ENCODE data around the gene LAMP2.

LAMP2 gene

GRCh38 chrX:120456973-120457372, 12.1 kb downstream of the LAMP2 start:
- DNase-seq (ENCODE audit: low read depth): no peak

DNA sequence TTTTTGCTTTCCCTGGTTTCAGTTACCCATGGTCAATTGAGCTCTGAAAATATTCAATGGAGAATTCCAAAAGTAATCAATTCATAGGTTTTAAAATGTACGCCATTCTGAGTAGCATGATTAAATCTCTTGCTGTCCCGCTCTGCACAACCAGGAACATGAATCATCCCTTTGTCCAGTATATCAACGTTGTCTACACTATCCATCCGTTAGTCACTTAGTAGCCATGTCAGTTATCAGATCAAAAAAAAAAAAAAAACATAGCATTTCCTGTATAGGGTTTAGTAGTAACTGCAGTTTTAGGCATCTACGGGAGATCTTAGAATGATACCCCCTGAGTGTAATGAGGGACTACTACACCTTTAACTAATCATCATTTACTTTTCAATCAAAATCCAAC, 15.1 kb downstream of the LAMP2 start:
- no peak for DNase-seq (ENCODE audit: low read depth)

- no peak for DNase-seq (ENCODE audit: low read depth)
These were observed 17.0 kb downstream of the LAMP2 start for GRCh38 chrX:120452131-120452530.

- DNase-seq (ENCODE audit: low read depth): no peak
These were observed 18.9 kb downstream of the LAMP2 start for GRCh38 chrX:120450163-120450562.

DNA sequence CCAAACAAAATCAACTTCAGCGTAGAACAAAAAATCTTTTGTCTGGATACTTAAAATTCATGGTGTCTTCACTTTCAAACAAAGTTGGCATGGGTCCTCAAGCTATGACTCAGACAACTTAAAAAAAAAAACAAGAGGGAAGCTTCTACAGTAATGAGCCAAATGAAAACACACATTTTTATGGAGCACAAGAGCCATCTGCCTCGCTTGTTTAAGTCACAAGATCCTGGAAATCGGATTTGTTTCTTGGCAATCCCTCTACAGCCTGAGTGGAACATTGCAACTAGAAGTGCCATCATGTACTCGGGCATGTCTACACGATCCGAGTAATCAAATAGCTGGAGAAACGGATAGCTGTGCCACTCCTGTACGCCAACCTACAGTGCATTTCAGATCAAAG, 22.6 kb downstream of the LAMP2 start:
- no peak for DNase-seq (ENCODE audit: low read depth)

GRCh38 chrX:120439921-120440320, 29.2 kb downstream of the LAMP2 start:
- DNase-seq (ENCODE audit: low read depth): no peak

DNA sequence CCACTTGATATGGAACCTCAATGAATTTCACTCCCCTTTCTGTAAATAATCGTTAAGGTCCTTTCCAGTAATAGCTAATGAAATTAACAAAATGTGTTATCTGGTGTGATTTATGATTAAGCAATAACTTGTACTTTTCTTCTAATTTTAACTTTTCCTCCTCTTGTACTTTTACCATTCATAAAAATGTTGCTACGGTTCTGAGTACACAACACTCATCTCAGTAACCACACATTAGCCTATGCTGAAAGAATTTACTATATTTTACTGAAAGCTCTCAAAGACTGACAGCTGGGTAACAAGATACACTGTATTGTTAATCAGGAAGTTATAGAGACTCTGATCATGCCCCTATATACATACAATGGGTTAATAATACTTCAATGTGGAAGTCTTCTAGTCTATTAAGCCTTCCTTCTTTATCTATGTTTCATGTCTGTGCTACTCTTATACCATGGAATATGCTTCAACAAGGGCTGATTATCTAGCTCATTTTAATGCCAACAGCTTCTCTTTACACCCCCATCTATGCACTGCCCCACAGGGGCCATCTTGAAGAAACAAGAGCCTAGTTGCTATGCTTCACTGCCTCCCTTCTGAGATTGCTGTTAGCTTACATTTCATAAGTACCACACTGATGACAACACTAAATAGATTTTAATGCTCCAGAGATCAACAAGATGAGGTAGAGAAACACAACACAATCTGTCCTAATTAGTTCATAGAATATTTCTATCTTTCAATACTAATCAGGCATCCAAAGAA, 39.1 kb downstream of the LAMP2 start:
- no peak for DNase-seq (ENCODE audit: low read depth)

GRCh38 chrX:120428309-120428708, 40.8 kb downstream of the LAMP2 start:
- no peak for DNase-seq (ENCODE audit: low read depth)

DNA sequence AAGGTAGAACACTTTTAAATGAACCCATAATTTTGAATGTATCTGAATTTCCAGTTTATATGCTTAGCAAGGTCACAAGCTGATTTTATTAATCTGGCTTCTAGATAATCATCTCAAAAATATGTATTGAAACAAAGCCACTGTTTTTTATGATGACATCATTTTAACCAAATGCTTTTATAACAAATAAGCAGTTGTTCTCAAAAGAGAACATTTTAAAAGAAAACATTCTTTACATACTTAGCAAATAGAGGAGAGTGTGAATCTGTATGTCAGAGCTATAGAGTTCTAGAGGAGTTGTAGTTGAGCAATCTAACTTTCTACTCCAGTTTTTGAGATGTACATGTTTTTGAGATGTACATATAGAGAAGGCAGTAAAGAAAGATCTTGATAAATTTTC, 42.5 kb downstream of the LAMP2 start:
- no peak for DNase-seq (ENCODE audit: low read depth)

DNA sequence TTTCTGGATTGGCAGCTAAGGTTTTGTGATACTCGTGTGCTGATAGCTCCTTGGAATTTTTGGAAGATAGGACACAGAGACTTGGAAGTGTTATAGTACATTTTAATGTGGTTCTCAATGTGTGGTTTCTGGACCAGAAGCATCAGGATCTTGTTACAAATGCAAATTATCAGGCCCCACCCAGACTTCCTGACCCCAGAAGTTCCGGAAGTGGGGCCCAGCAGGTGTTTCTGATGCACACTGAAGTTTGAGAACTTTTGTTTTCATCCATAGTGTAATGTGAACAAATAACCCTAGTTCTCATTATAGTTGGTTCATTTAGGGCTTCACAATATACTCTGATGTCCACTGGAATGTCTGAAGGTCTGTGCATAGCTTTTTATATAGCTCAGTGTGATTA, 49.6 kb downstream of the LAMP2 start:
- no peak for DNase-seq (ENCODE audit: low read depth)

DNA sequence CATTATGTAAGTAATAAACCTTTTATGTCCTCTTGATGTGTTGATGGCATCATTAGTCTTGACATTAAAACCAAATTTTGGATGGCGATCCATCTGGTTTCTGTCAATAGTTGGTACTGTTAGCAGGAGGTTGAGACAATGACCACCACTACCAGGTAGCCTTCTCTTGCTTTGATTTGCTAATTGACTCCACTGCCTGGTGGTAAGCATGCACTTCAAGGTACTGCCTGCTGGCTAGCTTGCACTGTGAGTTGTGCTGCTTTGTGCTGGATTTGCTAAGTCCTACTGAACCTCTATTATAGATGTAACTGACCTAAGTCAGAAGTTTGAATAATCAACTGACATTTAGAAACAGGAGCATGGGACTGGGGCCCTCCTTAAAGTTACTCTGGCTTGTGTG, 60.9 kb downstream of the LAMP2 start:
- no peak for DNase-seq (ENCODE audit: low read depth)

DNA sequence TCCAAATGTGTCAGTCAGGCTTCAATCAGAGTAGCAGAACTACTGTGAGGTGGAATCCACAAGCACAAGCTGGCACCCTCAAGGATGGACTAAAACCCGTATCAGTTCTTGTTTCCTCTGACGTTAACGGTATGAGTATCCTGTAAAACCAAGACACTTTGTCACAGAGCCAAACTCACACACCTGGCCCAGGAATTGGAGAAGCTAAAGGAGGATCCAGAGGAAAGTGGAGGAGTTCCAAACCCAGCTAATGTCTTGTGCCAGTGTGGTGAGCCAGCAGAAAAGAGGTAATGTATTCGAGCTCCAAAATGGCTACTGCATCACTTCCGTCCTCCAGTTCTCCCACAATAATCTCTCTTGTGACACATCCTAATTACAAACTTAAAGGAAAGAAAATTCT, 62.5 kb downstream of the LAMP2 start:
- no peak for DNase-seq (ENCODE audit: low read depth)

DNA sequence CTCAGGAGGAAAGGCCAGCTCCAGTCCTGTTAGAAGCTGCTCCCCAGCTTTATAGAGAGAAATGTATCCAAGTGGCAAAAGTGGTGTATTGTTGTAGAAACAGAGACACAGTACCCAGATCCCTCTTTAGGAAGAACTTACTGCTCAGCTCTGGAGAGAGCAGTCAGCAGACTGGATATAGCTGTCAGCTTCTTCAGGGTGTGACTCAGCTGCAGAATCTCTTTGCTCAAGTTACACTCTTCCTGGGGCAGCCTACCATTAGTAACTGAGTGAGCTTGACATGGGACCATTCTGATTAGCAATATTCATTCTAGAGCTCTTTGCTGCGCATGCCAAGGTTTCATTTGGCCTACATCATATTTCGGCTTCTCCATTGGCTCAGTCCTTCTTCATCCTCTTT, 66.7 kb downstream of the LAMP2 start:
- no peak for DNase-seq (ENCODE audit: low read depth)

- DNase-seq (ENCODE audit: low read depth): no peak
These were observed 67.8 kb downstream of the LAMP2 start for GRCh38 chrX:120401301-120401700.

- DNase-seq (ENCODE audit: low read depth): no peak
These were observed 88.4 kb downstream of the LAMP2 start for GRCh38 chrX:120380699-120381098.

DNA sequence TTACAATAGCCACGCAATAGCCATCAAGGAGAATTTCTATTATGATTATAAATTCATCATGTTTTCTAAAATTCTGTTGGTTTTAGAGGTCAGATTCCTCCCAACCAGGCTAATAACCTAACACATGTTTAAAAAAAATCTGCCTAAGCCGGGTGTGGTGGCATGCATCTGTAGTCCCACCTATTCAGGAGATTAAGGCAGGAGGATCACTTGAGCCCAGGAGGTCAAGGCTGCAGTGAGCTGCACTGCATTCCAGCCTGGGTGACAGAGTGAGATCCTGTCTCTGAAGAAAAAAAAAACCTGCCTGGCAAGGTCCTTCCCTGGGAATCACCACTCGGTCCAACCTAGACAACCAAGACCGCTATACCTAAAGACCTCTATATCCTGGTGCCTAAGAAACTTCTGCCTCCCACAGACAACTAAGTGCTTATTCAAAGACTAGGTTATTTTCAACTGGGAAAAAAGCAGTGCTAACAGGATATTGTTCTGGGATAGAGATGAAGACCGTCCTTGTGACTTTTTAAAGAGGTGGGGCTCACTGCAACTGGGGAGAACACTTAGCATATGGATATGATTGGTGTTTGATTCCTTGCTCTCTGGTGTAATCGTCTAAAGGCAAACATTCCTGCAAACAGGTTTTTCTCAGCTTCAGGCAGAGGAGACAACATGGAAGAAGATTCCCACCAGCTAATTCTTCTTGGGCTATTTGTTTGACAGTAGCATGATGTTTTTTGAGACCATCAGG, 89.0 kb downstream of the LAMP2 start:
- no peak for DNase-seq (ENCODE audit: low read depth)

DNA sequence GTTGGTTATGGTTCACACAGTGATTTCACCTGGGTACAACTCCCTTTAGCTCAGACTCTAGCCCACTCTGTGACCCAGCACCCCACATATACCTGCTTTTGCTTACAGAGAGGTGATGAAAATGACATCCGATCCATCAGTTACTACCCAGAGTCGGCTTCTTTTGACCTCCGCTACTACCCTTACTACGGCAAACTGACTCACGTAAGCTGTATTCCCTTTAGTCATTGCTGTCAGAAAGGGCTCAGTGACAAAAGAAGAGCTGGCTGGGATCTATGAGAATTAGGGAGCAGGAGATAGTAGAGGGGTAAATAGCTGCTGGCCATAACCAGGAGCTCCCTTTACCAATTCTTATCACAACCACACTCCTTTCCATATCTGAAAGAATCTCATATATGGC, 90.5 kb downstream of the LAMP2 start:
- no peak for DNase-seq (ENCODE audit: low read depth)
